Posterior vena cava (tissue), 2 donors: ENCODE measurements around the gene SARM1. TPM values are rescaled to one million over a fixed set of nuclear protein-coding genes. Genes with fewer than 3 reads are reported as not detected.

Experiments
- DNase-seq: peaks from one replicate; pipeline ENCODE4 v3.0.0-alpha.2; 2020; ENCODE audit warnings: low spot score
- intact Hi-C, 2 donors: fragments of 100-400 bp; cut with DNase I; formaldehyde crosslinking; loops; one replicate each; pipeline versions ENCODE4 v1.14.1 to v1.14.2; 2022 to 2023
- total RNA-seq, 2 donors: library from RNA; stranded (reverse); fragmentation: NEBNext Ultra II Directional; extraction: Animal tissue kit (Norgen Biotek cat#: 25700); gene quantifications; one replicate each; pipeline ENCODE4 v1.2.1, GENCODE V29; 2021
- donor health status: DM: yes; HTN: yes; CAD: no.
- donor health status: DM: yes; HTN: yes; CAD: no.

The SARM1 gene
- total RNA-seq, 2 donors from 2014 or later: 15.0 to 16.1 TPM

DNA sequence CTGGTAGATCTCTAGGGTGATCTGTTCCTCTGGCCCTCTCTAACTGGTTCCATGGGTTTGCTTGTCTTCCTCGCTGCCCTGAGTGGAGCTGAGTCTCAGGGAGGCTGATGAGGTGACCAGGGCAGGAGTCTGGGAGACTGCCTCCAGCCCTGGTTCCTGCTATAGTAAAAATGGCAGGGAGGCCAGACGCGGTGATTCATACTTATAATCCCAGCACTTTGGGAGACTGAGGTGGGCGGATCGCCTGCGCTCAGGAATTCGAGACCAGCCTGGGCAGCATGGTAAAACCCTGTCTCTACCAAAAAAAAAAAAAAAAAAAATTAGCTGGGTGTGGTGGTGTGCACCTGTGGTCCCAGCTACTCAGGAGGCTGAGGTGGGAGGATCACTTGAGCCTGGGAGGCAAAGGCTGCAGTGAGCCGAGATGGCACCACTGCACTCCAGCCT lies 32.7 kb upstream of the SARM1 start:
- intact Hi-C loops: loop anchor here in 1 of 2 donors (5.0 kb wide), 1 partner anchor 1001 kb away; no protein-coding TSS in a partner anchor
- DNase-seq: peak; percentile 28

DNA sequence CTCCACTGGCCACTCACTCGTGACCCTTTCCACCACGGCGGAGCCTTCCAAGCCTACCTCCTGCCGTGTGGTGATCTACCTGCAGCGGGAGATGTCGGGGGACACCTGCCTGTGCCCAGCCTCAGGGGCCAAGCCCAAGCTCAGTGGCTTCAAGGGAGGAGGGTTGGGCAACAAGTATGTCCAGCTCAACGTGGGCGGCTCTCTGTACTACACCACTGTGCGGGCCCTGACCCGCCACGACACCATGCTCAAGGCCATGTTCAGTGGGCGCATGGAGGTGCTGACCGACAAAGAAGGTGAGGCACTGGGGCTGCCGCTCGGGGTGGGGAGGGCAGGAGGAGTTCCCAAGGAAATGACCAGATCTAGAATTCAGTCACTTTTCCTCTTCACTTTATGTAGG lies 32.1 kb upstream of the SARM1 start:
- peak; percentile 62 for DNase-seq
- intact Hi-C loops: loop anchor here in 1 of 2 donors (5.0 kb wide), 1 partner anchor 1002 kb away; no protein-coding TSS in a partner anchor

DNA sequence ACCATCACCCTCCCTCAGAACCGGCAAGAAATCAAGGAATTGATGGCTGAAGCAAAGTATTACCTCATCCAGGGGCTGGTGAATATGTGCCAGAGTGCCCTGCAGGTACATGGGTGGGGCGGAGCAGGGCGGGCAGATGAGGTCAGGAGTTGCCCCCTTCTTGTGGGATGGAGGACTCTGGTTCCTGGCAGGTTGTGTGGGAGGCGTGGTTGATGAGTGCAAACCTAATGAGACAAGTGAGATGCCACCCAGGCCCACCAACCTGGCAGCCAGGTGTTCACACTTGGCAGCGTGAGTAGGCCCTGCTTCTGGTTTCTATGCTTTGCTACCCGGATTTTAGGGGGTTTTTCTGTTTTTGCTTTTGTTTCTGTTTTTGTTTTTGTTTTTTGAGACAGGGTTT lies 31.1 kb upstream of the SARM1 start:
- peak; percentile 59 for DNase-seq
- intact Hi-C loops: loop anchor here in 1 of 2 donors (5.0 kb wide), 1 partner anchor 607 kb away; no protein-coding TSS in a partner anchor

DNA sequence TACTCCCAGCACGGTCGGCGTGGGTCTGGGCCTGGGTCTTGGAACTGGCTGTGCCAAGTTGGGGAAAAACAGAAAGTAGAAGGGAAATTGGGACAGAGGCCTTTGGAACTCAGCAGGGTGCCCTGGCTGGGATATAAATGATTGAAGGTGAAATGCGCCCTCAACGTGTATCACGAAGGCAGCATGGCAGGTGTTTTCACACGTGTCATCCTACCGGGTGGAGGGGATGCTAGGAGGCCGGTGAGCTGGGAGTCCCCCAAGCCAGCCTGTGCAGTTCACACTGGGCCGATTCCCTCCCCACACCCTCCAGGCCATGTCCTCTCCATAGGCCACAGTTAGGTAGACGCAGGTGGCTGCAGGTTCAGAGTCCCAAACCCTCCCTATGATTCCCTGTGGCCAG lies 30.0 kb upstream of the SARM1 start:
- intact Hi-C loops: loop anchor here in 1 of 2 donors (5.0 kb wide), 1 partner anchor 606 kb away; no protein-coding TSS in a partner anchor
- DNase-seq: peak; percentile 64

DNA sequence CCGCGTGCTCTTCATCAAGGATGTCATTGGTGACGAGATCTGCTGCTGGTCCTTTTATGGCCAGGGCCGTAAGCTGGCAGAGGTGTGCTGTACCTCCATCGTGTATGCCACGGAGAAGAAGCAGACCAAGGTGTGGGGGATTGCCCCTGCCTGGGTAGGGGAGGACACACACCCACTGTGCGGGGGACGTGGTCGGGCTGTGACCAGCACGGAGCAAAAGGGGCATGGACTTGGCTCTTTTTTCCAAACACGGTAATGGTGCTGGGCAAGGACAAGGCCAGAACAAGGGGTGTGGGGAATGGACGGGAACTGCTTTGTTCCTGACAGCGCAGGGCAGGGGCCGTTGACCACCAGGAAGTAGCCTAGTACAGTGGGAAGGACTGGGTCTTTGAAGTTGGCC lies 29.2 kb upstream of the SARM1 start:
- intact Hi-C loops: loop anchor here in 1 of 2 donors (5.0 kb wide), 1 partner anchor 605 kb away; no protein-coding TSS in a partner anchor
- DNase-seq: peak; percentile 59

DNA sequence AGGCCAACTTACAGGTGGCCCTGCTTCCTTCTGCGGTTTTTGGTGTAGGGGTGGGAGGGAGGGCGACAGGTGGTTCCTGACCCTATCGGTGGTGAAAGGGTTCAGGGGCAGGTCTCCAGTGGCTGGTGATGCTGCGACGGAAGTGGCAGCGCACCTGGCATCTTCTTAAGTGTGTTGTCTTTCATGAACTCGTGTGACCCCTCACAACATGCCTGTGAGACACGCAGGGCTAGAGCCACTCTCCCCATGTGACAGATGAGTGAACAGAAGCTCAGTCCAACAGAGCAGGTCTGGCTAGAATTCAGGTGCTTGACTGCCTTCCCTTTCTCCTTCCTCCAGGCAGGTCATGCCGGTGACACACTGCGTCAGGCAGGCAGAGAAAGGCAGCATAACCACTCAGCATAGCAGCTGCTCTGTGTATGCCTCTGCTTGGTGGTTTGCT lies 28.0 kb upstream of the SARM1 start:
- intact Hi-C loops: loop anchor here in 1 of 2 donors (5.0 kb wide), 1 partner anchor 604 kb away; no protein-coding TSS in a partner anchor
- DNase-seq: peak; percentile 36

DNA sequence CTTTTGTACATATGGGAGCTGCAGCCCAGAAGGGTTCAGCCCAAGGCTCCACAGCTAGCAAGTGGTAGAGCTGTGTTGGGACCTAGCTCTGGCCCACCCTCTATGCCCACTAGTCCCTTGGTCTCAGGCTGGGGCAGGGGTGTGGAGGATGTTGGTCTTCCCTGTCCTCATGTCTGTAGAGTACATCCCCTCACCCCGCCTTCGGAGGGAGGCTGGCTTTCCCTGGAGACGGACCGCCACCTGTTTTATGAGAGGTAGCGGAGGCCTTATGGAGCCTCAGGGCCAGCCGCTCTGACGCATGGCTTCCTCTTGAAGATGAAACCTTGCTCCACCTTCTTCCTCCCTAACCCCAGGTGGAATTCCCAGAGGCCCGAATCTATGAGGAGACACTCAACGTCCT lies 27.5 kb upstream of the SARM1 start:
- intact Hi-C loops: loop anchor here in 1 of 2 donors (5.0 kb wide), 1 partner anchor 603 kb away; no protein-coding TSS in a partner anchor
- DNase-seq: peak; percentile 66

DNA sequence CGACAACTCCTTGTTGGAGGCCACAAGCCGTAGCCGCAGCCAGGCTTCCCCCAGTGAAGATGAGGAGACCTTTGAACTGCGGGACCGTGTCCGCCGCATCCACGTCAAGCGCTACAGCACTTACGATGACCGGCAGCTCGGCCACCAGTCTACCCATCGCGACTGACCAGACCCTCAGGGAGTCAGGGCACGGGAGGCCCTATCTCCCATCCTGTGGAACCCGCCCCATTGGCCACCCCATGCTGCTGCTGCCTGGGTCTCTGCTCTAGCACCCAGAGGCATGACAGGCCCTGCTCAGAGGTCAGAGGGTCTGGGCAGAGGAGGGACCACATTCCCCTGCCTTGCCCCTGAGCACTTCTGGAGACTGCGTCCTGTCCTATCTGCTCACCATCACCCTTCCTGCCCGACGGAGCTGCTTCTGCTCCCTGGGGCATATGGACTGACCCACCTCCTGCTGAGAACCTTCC lies 27.0 kb upstream of the SARM1 start:
- DNase-seq: peak; percentile 79
- intact Hi-C loops: loop anchor here in 1 of 2 donors (5.0 kb wide), 1 partner anchor 603 kb away; no protein-coding TSS in a partner anchor

DNA sequence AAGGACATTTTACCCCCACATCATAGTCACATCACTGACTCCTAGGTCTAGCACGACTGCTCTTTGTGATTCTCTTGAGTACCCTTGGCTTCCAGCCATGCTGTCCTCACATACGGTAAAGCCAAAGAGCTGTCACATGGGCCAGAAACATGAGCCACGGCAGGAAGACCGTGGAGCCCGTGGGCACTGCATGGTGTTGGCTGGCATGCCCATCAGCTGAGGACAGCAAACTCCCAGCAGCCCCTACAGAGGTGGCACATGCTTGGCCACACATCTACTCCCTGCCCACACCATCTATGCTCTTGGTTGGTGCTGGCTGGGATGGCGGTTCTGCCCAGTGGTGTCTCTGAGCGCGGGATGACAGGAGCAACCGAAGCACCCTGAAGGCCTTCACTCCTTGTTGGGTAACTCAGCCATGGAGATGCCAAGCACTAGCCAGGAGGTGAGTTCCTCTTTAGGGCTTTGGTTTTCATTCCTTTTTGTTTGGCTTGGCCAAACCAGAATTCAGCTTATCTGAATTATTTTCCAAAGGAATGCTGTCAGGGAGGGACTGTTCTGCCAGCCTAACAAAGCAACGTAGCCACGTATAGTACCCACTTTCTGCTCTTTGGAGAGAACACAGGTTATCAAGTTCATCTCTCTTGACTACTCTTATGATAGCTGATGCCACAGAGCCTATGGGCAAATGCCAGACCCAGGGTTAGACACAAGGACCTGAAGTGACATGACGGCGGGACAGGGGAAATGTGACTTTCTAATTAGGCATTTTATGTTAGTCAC lies 25.9 kb upstream of the SARM1 start:
- intact Hi-C loops: no loop called here
- DNase-seq: peak; percentile 70

DNA sequence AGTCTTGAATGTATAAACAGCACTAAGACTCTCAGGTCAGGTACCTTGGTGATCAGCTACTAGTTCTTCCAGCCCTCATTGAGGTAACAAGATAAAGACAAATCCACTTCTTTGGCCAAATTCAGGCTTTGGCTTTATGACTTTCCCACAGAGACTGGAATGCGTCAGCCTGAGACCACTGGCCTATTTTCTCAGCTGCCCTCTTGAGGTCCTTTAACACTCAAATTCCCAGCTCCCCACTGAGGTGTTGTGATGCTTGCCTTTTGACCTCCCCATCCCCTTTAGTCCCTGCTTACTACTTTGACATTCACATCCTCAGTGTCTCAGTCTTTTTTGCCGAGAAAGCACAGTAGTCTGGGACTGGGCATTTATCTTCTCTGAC lies 25.3 kb upstream of the SARM1 start:
- DNase-seq: no peak
- intact Hi-C loops: no loop called here

DNA sequence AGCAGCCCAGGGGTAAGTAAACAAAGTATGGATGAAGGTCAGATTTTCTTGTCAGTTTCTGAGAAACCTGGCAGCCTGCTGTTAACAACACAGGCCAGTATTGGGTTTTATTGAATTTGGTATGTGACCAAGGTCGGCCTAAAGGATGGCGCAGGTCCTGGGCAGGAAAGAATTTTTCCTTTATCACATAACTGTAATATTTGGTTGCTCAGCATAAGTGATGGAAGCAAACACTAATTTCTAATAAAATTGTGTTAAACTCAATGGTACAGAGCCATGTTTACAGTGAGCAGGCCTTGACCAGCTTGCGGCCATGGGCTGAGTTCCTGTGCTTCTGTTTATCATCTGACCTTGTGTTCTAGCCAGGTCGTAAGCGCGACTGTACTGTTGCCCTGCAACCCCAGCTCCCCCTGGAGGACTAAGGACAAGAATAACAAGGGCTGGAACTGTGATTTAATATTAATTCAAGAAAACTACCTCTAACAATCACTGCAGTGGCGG lies 24.7 kb upstream of the SARM1 start:
- intact Hi-C loops: no loop called here
- peak; percentile 79 for DNase-seq

DNA sequence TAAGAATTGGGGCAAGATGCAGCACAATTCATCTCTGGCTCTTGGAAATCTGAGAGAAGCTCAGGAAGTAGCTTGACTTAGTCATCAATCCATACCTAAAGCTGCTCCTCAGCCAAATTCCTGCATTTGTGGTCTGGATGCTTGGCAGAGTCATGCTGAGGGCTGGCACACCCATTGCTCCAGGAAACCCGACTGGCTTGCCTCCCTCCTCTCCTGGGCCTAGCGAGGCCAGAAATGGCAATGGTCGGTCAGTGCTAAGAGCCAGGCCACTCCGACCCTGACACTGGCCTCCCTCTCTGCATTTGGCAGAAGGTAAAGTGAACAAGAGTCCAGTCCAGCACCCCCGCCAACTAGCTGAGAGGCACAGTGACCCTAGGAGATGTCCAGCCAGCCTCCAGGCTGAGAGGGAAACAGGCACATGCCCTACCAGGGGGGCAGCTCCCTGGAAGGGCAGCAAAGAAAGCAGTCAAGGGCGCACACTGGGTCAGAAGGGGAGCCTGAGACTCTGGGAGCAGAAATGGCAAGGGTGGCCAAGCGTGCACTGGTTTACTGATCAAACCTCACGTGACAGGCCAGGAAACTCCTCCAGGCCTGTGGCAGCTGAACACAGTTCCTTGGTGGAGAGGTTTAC lies 24.1 kb upstream of the SARM1 start:
- intact Hi-C loops: no loop called here
- peak; percentile 45 for DNase-seq

DNA sequence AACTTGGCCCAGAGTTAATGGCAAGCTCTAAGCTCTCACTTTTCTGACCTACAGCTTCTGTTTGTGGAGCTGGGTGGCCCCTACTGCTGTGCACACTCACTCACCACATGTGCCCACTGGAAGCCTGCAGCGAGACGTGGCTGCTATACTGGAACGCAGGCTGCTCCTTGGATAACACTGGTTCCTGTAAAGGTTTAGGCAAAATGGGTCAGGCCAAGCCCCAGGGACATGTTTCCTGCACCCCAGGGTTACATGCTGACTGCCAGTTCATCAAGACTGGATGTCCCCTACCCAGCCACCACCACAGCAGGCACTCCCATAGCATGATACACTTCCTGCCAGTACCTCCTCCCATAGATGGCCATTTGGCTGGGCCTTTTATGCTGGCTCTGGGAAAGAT lies 22.5 kb upstream of the SARM1 start:
- intact Hi-C loops: no loop called here
- DNase-seq: peak; percentile 25

DNA sequence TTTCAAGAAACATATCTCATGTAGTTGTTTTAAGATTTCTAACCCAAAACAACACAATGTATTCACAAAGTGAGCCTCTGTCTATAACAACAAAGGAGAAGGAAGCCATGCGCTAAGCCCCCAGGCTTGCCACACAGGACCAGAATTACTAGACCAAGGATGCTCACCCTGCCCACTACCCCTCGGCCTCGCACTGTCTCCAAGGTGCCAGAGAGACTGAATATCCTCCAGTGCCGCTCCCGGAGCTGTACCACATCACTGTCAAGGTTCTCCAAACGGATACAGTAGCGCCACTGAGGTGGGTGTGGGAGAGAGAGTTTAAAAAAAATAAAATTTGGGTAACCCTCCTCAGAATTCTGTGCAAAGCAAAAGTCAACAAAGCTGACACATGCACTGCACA lies 21.2 kb upstream of the SARM1 start:
- DNase-seq: peak; percentile 68
- intact Hi-C loops: no loop called here

DNA sequence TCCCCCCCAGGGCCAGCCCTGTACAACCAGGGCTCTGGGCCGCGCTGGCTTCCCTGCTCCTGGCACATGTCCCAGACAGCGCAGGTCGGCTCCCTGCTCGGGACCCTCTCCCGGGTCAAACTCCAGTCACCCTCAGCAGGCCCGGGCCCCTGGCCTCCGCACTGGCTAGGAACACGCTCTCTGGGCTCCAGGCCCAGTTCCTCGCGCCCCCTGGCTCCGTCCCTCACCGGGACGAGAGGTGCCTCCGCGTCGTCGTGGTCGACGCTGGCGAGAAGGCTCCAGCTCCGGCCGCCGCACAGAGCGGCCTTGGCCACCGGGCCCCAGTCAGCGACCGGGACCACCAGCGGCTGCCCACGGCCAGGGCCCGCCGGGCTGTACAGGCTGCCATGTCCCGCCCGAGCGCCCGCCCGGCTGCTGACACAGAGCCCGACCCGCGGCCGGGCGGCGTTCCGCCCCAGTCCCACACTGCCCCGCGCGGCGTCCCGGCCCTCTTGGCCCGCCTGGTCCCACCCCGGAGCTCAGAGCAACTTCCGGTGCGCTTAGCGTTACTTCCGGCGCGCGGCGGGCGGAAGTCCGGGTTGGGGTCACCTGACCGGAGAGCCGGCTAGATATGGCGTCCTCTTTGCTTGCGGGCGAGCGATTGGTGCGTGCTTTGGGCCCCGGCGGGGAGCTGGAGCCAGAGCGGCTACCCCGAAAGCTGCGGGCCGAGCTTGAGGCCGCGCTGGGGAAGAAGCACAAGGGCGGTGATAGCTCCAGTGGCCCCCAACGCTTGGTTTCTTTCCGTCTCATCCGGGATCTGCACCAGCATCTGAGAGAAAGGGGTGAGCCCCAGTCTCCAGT lies 14.2 kb upstream of the SARM1 start, which contains the start of gene POLDIP2:
Gene POLDIP2, minus strand, starts transcription at position 467 of the 840 bp plus-strand sequence. Its CDS starts 79 bp downstream, at position 388.
- DNase-seq: peak; percentile 99
- intact Hi-C loops: no loop called here

DNA sequence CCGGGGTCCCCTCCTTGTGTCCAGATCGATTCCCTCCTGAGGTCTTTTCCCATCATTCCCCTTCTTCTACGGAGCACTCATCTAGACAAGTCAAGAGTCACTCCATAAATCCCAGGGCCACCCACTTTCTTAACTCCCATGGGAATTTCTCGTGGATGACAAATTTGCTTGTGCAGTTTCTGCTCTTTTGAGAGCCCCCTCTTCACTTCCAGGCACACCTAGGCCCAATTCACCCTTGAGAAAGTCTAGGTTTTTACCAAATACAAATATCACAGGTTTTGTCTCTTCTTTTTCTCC lies 13.6 kb upstream of the SARM1 start:
- DNase-seq: no peak
- intact Hi-C loops: no loop called here

DNA sequence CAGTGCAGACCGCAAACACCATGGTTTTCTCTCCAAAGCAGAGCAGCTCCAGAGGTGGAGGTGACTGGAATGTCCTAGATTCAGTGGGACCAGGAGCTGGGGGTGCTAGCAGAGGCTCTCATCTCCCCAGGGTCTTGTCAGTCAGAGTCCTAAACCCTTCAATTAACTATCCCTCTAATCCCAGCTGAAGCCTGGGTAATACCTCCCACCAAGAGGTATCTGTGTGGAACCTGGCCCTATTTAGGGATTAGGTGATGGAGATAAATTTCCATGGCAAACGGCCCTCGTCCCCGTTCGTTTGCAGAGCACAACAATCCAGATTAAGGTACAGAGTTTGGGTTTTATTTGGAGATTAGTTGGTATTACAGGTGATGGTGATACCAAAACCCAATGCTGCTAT lies 8.3 kb upstream of the SARM1 start:
- DNase-seq: no peak
- intact Hi-C loops: no loop called here

DNA sequence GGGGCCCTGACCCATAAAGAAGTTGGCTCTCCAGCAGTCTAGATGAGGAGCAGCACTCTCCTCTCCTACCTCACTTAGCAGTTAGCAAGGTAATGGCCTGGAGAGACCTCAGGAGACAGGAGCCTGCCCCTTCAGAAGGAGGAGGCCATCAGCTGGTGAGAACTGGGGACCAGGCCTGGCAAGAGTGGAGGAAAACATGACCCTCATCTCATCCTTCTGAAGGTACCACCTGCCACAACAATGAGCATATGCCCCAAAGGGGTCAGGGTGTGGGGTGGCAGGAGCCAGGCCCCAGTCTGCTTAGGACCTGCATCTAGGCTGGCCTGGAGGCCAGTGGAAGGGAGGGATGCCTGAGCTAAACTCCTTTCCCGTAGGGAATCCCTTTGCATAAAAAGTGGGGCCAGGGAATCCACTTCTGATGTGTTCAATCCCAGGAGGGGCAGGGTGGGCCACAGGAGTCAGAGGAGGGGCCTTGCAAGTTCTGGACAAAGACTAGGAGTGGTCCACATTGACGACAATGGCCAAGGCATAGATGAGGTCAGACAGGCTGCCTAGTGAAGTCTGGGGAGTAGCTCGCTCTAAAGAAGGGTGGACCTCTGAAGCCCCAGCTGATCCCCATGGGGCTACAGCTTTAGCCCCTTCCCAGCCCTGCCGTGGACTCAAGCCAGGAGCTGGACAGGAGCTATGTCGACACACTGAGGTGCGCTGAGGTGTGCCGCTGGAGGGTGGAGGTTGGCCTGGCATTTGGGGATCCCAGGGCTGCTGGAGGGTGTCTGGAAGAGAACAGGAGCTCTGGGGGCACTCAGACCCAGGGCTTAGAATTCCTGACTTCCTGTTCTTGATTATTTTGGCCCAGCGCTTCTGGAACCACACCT lies 7.5 kb upstream of the SARM1 start:
- peak; percentile 20 for DNase-seq
- intact Hi-C loops: loop anchor here in 1 of 2 donors (2.0 kb wide), 1 partner anchor 15 kb away; no protein-coding TSS in a partner anchor
